Smooth muscle cell (in vitro differentiated cells): ENCODE measurements around the gene LMO1. TPM values are rescaled to one million over a fixed set of nuclear protein-coding genes. Genes with fewer than 3 reads are reported as not detected.

Experiments
- DNase-seq: peaks from one replicate; lab custom pipeline; 2025; ENCODE audit not compliant: unreplicated experiment; lab: John Stamatoyannopoulos, UW
- H2AFZ ChIP-seq: fragments of 200-600 bp; sonication (generic); 2 replicates; pipeline ENCODE4 v1.6.0; 2016; ENCODE audit warnings: antibody characterized with exemption, low read depth, mild to moderate bottlenecking
- H3F3A ChIP-seq: fragments of 200-600 bp; sonication (generic); 2 replicates; pipeline ENCODE4 v1.6.0; 2017; ENCODE audit warnings: antibody characterized with exemption, low read depth
- H3K27ac ChIP-seq: fragments of 200-600 bp; sonication (generic); 2 replicates; pipeline ENCODE4 v1.5.1; 2016; ENCODE audit warnings: low read depth, mild to moderate bottlenecking
- H3K27me3 ChIP-seq: fragments of 200-600 bp; sonication (generic); 2 replicates; pipeline ENCODE4 v1.6.1; 2016; ENCODE audit warnings: low read depth, mild to moderate bottlenecking
- H3K36me3 ChIP-seq: fragments of 200-600 bp; sonication (generic); 2 replicates; pipeline ENCODE4 v1.5.1; 2016; ENCODE audit warnings: low read depth
- H3K4me1 ChIP-seq: fragments of 200-600 bp; sonication (generic); 2 replicates; pipeline ENCODE4 v1.5.1; 2016; ENCODE audit warnings: low read depth
- H3K4me2 ChIP-seq: fragments of 200-600 bp; sonication (generic); 2 replicates; pipeline ENCODE4 v1.6.0; 2016; ENCODE audit warnings: mild to moderate bottlenecking
- H3K4me3 ChIP-seq: fragments of 200-600 bp; sonication (generic); 2 replicates; pipeline ENCODE4 v1.5.1; 2016; ENCODE audit warnings: mild to moderate bottlenecking
- H3K79me2 ChIP-seq: fragments of 200-600 bp; sonication (generic); 2 replicates; pipeline ENCODE4 v1.6.0; 2016; ENCODE audit warnings: low read depth, mild to moderate bottlenecking
- H3K9ac ChIP-seq: fragments of 200-600 bp; sonication (generic); 2 replicates; pipeline ENCODE4 v1.6.0; 2016; ENCODE audit warnings: low read depth
- H3K9me3 ChIP-seq: fragments of 200-600 bp; sonication (generic); replicated peaks from 2 replicates; pipeline ENCODE4 v1.5.1; 2016; ENCODE audit warnings: low read depth
- H4K20me1 ChIP-seq: fragments of 200-600 bp; sonication (generic); 2 replicates; pipeline ENCODE4 v1.6.0; 2016; ENCODE audit warnings: low read depth
- CTCF ChIP-seq: fragments of 200-600 bp; sonication (generic); IDR thresholded peaks from 2 replicates; pipeline ENCODE4 v1.5.1; 2017; ENCODE audit warnings: borderline replicate concordance, mild to moderate bottlenecking, antibody characterized with exemption; ENCODE audit not compliant: insufficient read depth, poor library complexity, severe bottlenecking
- WGBS: methylation state at CpG from one replicate; pipeline ENCODE4 v1.1.7; 2016; ENCODE audit warnings: low lambda C conversion rate; 5-methylcytosine and 5-hydroxymethylcytosine counted together
- polyA plus RNA-seq: library from polyadenylated mRNA; unstranded; fragments of >200 nt; fragmentation: Nextera tagmentation; extraction: Ambion mirVana; gene quantifications from 2 replicates; pipeline ENCODE4 v1.2.1, GENCODE V29; 2016
- total RNA-seq: library from RNA; depleted of rRNA; stranded (reverse); fragments of >200 nt; gene quantifications from 2 replicates; pipeline ENCODE4 v1.2.3, GENCODE V29; 2014

Gene LMO1
- total and polyA plus RNA-seq, 2 experiments from 2014 or later, result 1.1 to 1.6 TPM

DNA sequence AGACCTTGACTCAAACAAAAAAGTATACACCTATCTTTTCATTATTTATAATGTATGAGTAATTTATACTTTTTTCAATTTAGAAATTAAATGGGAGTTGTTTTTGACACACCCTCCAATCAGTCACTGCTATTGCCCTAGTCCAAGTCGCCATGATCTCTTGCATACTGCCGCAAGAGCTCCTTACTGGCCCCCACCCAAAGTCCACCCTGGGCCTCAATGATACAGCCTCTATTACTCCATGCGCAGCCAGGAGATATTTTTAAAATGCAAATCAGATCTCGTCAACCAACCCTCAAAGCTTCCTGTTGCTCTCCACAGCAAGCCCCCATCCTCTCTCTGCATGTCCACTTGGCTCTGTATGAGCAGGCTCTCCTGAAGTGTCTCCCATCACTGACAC lies 12.8 kb upstream of the LMO1 start:
- Histone ChIP-seq H3K79me2 (no peaks in the 10 kb centered on the region), H3F3A (no peaks in the 10 kb centered on the region), H3K27ac (no peak overlapping the region), H3K9ac (no peak overlapping the region), H4K20me1 (no peaks in the 10 kb centered on the region), H3K4me2 (no peak overlapping the region), H3K36me3 (no peaks in the 10 kb centered on the region), H3K27me3 (peaks cover 21% of the 10 kb centered on the region), H3K4me3 (no peak overlapping the region), H2AFZ (no peak overlapping the region), H3K9me3 (no peaks in the 10 kb centered on the region), H3K4me1 (no peaks in the 10 kb centered on the region)
- DNase-seq, result no peak
- WGBS, result 94% methylated on average over 4 of the region's 4 CpGs
- no peak for TF ChIP-seq CTCF

DNA sequence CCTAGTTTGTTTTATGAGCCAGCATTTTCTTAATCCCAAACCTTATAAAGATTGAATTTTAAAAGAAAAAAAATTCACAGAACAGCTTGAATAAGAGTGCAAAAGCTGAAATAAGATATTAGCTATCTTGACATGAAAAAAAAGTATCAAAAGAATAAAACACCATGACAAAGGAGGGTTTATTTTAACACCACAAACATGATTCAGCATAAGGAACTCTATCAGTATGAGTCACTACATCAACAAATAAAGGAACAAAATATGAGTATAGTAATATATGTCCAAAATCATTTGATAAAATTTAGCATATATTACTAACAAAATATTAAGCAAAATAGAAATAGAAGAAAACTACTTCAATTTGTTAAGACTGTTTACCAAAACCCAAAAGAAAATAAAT lies 9.6 kb upstream of the LMO1 start:
- Histone ChIP-seq H3K36me3 (no peaks in the 10 kb centered on the region), H3F3A (no peaks in the 10 kb centered on the region), H3K4me1 (peaks cover 8% of the 10 kb centered on the region), H4K20me1 (no peaks in the 10 kb centered on the region), H3K4me3 (no peak overlapping the region), H3K9ac (no peak overlapping the region), H3K9me3 (no peaks in the 10 kb centered on the region), H2AFZ (no peak overlapping the region), H3K4me2 (no peak overlapping the region), H3K79me2 (no peaks in the 10 kb centered on the region), H3K27me3 (peaks cover 53% of the 10 kb centered on the region), H3K27ac (no peak overlapping the region)
- no peak for DNase-seq
- no peak for TF ChIP-seq CTCF

DNA sequence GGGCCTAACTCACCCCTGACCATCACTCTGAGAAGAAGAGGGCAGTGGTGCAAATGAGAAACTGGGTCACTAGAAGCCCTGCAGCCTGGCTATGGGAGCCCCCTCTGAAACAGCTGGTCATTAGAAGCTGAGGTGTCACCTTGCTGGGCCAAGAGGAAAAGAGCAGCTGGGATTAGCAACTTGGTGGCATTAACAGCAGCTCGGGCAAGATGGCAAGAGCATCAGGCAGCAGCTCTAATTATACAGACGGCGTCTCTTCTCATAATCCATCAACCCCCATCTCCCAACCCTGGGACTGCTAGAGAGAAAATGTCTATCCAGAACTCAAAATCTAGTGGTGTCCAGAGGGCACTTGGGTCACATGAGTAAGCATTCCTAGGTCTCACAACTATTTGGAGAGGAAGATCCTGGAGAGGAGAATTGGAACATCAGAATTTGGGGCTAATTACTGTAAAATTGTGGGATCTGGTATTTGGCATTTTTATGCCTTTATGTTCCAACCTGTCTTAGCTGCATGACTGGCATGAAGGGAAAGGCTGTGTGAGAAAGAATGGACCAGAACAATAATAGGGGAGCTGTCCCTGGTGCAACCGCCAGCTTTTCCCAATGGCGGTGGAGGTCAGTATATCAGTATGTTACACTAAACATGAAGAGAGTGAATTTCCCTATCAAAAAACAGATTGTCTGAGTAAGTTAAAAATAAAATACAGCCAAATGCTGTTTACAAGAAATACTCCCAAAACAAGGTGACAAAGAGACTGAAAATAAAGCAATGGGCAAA lies 7.6 kb upstream of the LMO1 start:
- Histone ChIP-seq H2AFZ (no peak overlapping the region), H4K20me1 (no peaks in the 10 kb centered on the region), H3K27ac (no peak overlapping the region), H3K4me3 (no peak overlapping the region), H3K36me3 (no peaks in the 10 kb centered on the region), H3K9ac (no peak overlapping the region), H3K4me2 (no peak overlapping the region), H3F3A (no peaks in the 10 kb centered on the region), H3K79me2 (no peaks in the 10 kb centered on the region), H3K27me3 (peaks cover 73% of the 10 kb centered on the region), H3K4me1 (peaks cover 8% of the 10 kb centered on the region), H3K9me3 (no peaks in the 10 kb centered on the region)
- no peak for DNase-seq
- WGBS, result 99% methylated on average over 5 of the region's 5 CpGs
- TF ChIP-seq CTCF, result no peak

GRCh38 chr11:8269636-8270035 lies 6.0 kb upstream of the LMO1 start:
- Histone ChIP-seq H3K9me3 (no peaks in the 10 kb centered on the region), H3K4me3 (no peak overlapping the region), H3K9ac (no peak overlapping the region), H3K4me2 (no peak overlapping the region), H3K79me2 (no peaks in the 10 kb centered on the region), H3K27me3 (peaks cover 81% of the 10 kb centered on the region), H3K36me3 (no peaks in the 10 kb centered on the region), H3K27ac (no peak overlapping the region), H4K20me1 (no peaks in the 10 kb centered on the region), H3F3A (no peaks in the 10 kb centered on the region), H3K4me1 (peaks cover 8% of the 10 kb centered on the region), H2AFZ (no peak overlapping the region)
- no peak for TF ChIP-seq CTCF
- 86% methylated on average over 5 of the region's 5 CpGs for WGBS
- no peak for DNase-seq
